Measurements from ENCODE around the gene CADM4. TPM values are rescaled to one million over a fixed set of nuclear protein-coding genes. Genes with fewer than 3 reads are reported as not detected.
"Not testable (repeated sequence)": the region's sequence is repeated elsewhere in the genome, so short reads cannot be mapped to it uniquely, and the experiment has no call there.

CADM4 gene
- total and polyA plus RNA-seq, 2 experiments from 2014 or later = 16.6 to 22.7 TPM

DNA sequence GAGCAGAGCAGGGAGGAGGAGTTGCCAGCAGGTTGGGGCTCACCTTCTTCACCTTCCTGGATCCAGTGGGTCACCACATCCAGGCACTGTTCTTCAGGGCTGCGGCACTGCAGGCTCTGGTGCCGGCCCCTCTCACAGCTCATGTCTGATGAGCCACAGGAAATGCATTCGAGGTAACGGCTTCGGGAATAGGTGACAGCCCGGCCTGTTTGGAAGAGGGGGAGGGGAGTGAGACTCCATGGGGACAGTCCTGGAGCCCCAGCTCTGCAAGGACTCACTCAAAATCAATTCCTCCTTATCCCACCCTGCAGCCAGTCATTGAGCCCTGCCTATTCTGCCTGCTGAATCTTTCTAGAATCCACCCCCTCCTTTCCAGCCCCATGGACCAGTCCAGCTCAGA lies 16.8 kb upstream of the CADM4 start:
- no peaks in the 10 kb centered on the region for H3K27me3 ChIP-seq
- no peaks in the 10 kb centered on the region for H4K20me1 ChIP-seq (ENCODE audit: insufficient read depth, poor library complexity, severe bottlenecking)
- H3K79me2 ChIP-seq = no peaks in the 10 kb centered on the region
- no peaks in the 10 kb centered on the region for H3K36me3 ChIP-seq (replicated peaks; ENCODE audit: insufficient read depth, low read depth)
- H3K4me2 ChIP-seq = no peak overlapping the region
- no peaks in the 10 kb centered on the region for H3K9me3 ChIP-seq (ENCODE audit: low read depth)
- no peak overlapping the region for H2AFZ ChIP-seq
- no peak overlapping the region for H3K4me3 ChIP-seq
- TF ChIP-seq EZH2phosphoT487 (IDR thresholded peaks at IDR 0.05; ENCODE audit: low read depth, severe bottlenecking, unreplicated experiment) (no peak), EZH2 (IDR thresholded peaks at IDR 0.05; ENCODE audit: borderline replicate concordance) (no peak)
- TF ChIP-seq, protein P1, sequence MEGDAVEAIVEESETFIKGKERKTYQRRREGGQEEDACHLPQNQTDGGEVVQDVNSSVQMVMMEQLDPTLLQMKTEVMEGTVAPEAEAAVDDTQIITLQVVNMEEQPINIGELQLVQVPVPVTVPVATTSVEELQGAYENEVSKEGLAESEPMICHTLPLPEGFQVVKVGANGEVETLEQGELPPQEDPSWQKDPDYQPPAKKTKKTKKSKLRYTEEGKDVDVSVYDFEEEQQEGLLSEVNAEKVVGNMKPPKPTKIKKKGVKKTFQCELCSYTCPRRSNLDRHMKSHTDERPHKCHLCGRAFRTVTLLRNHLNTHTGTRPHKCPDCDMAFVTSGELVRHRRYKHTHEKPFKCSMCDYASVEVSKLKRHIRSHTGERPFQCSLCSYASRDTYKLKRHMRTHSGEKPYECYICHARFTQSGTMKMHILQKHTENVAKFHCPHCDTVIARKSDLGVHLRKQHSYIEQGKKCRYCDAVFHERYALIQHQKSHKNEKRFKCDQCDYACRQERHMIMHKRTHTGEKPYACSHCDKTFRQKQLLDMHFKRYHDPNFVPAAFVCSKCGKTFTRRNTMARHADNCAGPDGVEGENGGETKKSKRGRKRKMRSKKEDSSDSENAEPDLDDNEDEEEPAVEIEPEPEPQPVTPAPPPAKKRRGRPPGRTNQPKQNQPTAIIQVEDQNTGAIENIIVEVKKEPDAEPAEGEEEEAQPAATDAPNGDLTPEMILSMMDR (IDR thresholded peaks at IDR 0.05; ENCODE audit: poor library complexity) = no peak
- 87% methylated on average over 6 of the region's 6 CpGs for WGBS (ENCODE audit: low lambda C conversion rate, missing lambda C conversion rate)
- no peaks in the 10 kb centered on the region for H3K9me2 ChIP-seq (replicated peaks; ENCODE audit: insufficient read depth)
- H3K4me1 ChIP-seq (ENCODE audit: insufficient read depth) = no peaks in the 10 kb centered on the region
- no peak overlapping the region for H3K27ac ChIP-seq
- DNase-seq (ENCODE audit: low spot score) = no peak

- H3K79me2 ChIP-seq = no peaks in the 10 kb centered on the region
- DNase-seq (ENCODE audit: low spot score) = no peak
- H3K27me3 ChIP-seq = no peaks in the 10 kb centered on the region
- 71% methylated on average over 5 of the region's 5 CpGs for WGBS (ENCODE audit: low lambda C conversion rate, missing lambda C conversion rate)
- no peaks in the 10 kb centered on the region for H3K4me1 ChIP-seq (ENCODE audit: insufficient read depth)
- H3K27ac ChIP-seq = no peak overlapping the region
- no peaks in the 10 kb centered on the region for H3K9me3 ChIP-seq (ENCODE audit: low read depth)
- H4K20me1 ChIP-seq (ENCODE audit: insufficient read depth, poor library complexity, severe bottlenecking) = no peaks in the 10 kb centered on the region
- H3K4me2 ChIP-seq = no peak overlapping the region
- no peaks in the 10 kb centered on the region for H3K36me3 ChIP-seq (replicated peaks; ENCODE audit: insufficient read depth, low read depth)
- H3K4me3 ChIP-seq = no peak overlapping the region
- H2AFZ ChIP-seq = no peak overlapping the region
- TF ChIP-seq EZH2phosphoT487 (IDR thresholded peaks at IDR 0.05; ENCODE audit: low read depth, severe bottlenecking, unreplicated experiment) = no peak
- no peak for TF ChIP-seq EZH2 (IDR thresholded peaks at IDR 0.05; ENCODE audit: borderline replicate concordance)
- H3K9me2 ChIP-seq (replicated peaks; ENCODE audit: insufficient read depth) = no peaks in the 10 kb centered on the region
These were observed 12.9 kb upstream of the CADM4 start for GRCh38 chr19:43652546-43652874.

GRCh38 chr19:43651758-43652545 lies 12.3 kb upstream of the CADM4 start:
- H3K4me3 ChIP-seq = no peak overlapping the region
- no peaks in the 10 kb centered on the region for H3K27me3 ChIP-seq
- H3K9me2 ChIP-seq (replicated peaks; ENCODE audit: insufficient read depth) = no peaks in the 10 kb centered on the region
- H2AFZ ChIP-seq = no peak overlapping the region
- TF ChIP-seq, protein P1 (IDR thresholded peaks at IDR 0.05; ENCODE audit: poor library complexity) = peak; percentile 67
- no peak for TF ChIP-seq EZH2phosphoT487 (IDR thresholded peaks at IDR 0.05; ENCODE audit: low read depth, severe bottlenecking, unreplicated experiment)
- 74% methylated on average over 14 of the region's 14 CpGs for WGBS (ENCODE audit: low lambda C conversion rate, missing lambda C conversion rate)
- no peaks in the 10 kb centered on the region for H4K20me1 ChIP-seq (ENCODE audit: insufficient read depth, poor library complexity, severe bottlenecking)
- no peak overlapping the region for H3K4me2 ChIP-seq
- H3K4me1 ChIP-seq (ENCODE audit: insufficient read depth) = no peaks in the 10 kb centered on the region
- no peaks in the 10 kb centered on the region for H3K79me2 ChIP-seq
- peak; percentile 78 for DNase-seq (ENCODE audit: low spot score)
- no peaks in the 10 kb centered on the region for H3K36me3 ChIP-seq (replicated peaks; ENCODE audit: insufficient read depth, low read depth)
- H3K9me3 ChIP-seq (ENCODE audit: low read depth) = no peaks in the 10 kb centered on the region
- no peak overlapping the region for H3K27ac ChIP-seq

GRCh38 chr19:43650276-43650675 lies 10.6 kb upstream of the CADM4 start:
- not testable (repeated sequence) for DNase-seq (ENCODE audit: low spot score); H3K36me3 ChIP-seq (replicated peaks; ENCODE audit: insufficient read depth, low read depth); H3K4me3 ChIP-seq; H3K4me1 ChIP-seq (ENCODE audit: insufficient read depth); H3K9me3 ChIP-seq (ENCODE audit: low read depth); H3K27ac ChIP-seq; H2AFZ ChIP-seq; H3K9me2 ChIP-seq (replicated peaks; ENCODE audit: insufficient read depth); H3K27me3 ChIP-seq; H4K20me1 ChIP-seq (ENCODE audit: insufficient read depth, poor library complexity, severe bottlenecking); H3K4me2 ChIP-seq; H3K79me2 ChIP-seq
- 94% methylated on average over 6 of the region's 7 CpGs for WGBS (ENCODE audit: low lambda C conversion rate, missing lambda C conversion rate)
